HL-60 (cell line): ENCODE data around the gene GP1BB.
"Not testable (repeated sequence)": the region's sequence is repeated elsewhere in the genome, so short reads cannot be mapped to it uniquely, and the experiment has no call there.

Experiments used
- DNase-seq, 2 experiments: peaks; one replicate each; pipeline ENCODE4 v3.0.0-alpha.2; 2010 to 2020; ENCODE audit warnings: low read depth in 1 of 2, low spot score in 1 of 2
- H3K27ac ChIP-seq: fragments of 250-450 bp; sonication (Bioruptor Pico); replicated peaks from 2 replicates; pipeline ENCODE4 v1.5.1; 2020; ENCODE audit warnings: mild to moderate bottlenecking, moderate library complexity
- H3K27me3 ChIP-seq: fragments of 250-450 bp; sonication (Bioruptor Pico); 2 replicates; pipeline ENCODE4 v1.5.1; 2021; ENCODE audit warnings: mild to moderate bottlenecking, moderate library complexity; ENCODE audit not compliant: insufficient read depth, poor library complexity, severe bottlenecking
- H3K4me3 ChIP-seq: replicated peaks from 2 replicates; pipeline ENCODE4 v1.5.1; 2011; ENCODE audit warnings: mild to moderate bottlenecking, control low read depth, low read length; ENCODE audit not compliant: insufficient read depth
- CTCF ChIP-seq: IDR thresholded peaks from one replicate; pipeline ENCODE4 v1.5.1; 2011; ENCODE audit warnings: low read length, control low read depth, inconsistent platforms; ENCODE audit not compliant: insufficient read depth
- GABPA ChIP-seq: IDR thresholded peaks from 2 replicates; pipeline ENCODE4 v1.6.1; 2012; ENCODE audit warnings: low read depth
- POLR2AphosphoS5 ChIP-seq: IDR thresholded peaks from 2 replicates; pipeline ENCODE4 v1.6.1; 2012; ENCODE audit warnings: low read depth
- SPI1 ChIP-seq: IDR thresholded peaks from 2 replicates; pipeline ENCODE4 v1.6.1; 2012; ENCODE audit warnings: low read depth, mild to moderate bottlenecking, borderline replicate concordance
- TF ChIP-seq, protein P1 (sequence below): IDR thresholded peaks from 2 replicates; pipeline ENCODE4 v1.6.1; 2012; ENCODE audit warnings: low read depth; ENCODE audit not compliant: insufficient replicate concordance

GP1BB gene

GRCh38 chr22:19674929-19675253, 48.4 kb upstream of the GP1BB start:
- TF ChIP-seq, protein P1, sequence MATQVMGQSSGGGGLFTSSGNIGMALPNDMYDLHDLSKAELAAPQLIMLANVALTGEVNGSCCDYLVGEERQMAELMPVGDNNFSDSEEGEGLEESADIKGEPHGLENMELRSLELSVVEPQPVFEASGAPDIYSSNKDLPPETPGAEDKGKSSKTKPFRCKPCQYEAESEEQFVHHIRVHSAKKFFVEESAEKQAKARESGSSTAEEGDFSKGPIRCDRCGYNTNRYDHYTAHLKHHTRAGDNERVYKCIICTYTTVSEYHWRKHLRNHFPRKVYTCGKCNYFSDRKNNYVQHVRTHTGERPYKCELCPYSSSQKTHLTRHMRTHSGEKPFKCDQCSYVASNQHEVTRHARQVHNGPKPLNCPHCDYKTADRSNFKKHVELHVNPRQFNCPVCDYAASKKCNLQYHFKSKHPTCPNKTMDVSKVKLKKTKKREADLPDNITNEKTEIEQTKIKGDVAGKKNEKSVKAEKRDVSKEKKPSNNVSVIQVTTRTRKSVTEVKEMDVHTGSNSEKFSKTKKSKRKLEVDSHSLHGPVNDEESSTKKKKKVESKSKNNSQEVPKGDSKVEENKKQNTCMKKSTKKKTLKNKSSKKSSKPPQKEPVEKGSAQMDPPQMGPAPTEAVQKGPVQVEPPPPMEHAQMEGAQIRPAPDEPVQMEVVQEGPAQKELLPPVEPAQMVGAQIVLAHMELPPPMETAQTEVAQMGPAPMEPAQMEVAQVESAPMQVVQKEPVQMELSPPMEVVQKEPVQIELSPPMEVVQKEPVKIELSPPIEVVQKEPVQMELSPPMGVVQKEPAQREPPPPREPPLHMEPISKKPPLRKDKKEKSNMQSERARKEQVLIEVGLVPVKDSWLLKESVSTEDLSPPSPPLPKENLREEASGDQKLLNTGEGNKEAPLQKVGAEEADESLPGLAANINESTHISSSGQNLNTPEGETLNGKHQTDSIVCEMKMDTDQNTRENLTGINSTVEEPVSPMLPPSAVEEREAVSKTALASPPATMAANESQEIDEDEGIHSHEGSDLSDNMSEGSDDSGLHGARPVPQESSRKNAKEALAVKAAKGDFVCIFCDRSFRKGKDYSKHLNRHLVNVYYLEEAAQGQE: no peak
- TF ChIP-seq GABPA (no peak), POLR2AphosphoS5 (no peak), SPI1 (no peak), CTCF (no peak)

DNA sequence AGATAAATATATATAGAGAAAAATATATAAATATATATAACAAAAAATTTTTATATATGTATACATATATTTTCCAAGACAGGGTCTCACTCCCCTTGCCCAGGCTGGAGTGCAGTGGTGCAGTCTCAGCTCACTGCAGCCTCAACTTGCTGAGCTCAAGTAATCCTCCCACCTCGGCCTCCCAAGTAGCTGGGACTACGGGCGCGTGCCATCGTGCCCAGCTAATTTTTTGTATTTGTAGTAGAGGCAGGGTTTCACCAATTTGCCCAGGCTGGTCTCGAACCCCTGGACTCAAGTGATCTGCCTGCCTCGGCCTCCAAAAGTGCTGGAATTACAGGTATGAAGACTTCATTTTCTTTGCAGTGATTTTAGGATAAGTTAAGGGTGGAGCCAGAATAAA, 47.9 kb upstream of the GP1BB start:
- no peaks in the 10 kb centered on the region for H3K27me3 ChIP-seq
- H3K4me3 ChIP-seq: no peak overlapping the region
- TF ChIP-seq, protein P1: no peak
- no peak for TF ChIP-seq POLR2AphosphoS5

More at GRCh38 chr22:19674929-19675253, 48.4 kb upstream of the GP1BB start:
- Histone ChIP-seq H3K27me3 (no peaks in the 10 kb centered on the region), H3K4me3 (no peak overlapping the region), H3K27ac (no peak overlapping the region)
- DNase-seq: no peak

DNA sequence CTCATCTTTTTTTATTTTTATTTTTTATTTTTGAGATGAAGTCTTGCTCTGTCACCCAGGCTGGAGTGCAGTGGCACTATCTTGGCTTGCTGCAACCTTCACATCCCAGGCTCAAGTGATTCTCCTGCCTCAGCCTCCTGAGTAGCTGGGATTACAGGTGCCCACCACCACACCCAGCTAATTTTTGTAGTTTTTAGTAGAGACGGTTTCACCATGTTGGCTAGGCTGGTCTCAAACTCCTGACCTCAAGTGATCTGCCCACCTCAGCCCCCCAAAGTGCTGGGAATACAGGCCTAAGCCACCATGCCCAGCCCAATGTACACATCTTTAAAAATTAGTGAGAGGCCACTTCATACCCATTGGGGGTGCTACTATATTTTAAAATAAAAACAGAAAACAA, 46.9 kb upstream of the GP1BB start:
- not testable (repeated sequence) for H3K27ac ChIP-seq, DNase-seq, H3K27me3 ChIP-seq, H3K4me3 ChIP-seq

More for the DNA sequence above, 47.9 kb upstream of the GP1BB start:
- DNase-seq: no peak
- no peak overlapping the region for H3K27ac ChIP-seq

DNA sequence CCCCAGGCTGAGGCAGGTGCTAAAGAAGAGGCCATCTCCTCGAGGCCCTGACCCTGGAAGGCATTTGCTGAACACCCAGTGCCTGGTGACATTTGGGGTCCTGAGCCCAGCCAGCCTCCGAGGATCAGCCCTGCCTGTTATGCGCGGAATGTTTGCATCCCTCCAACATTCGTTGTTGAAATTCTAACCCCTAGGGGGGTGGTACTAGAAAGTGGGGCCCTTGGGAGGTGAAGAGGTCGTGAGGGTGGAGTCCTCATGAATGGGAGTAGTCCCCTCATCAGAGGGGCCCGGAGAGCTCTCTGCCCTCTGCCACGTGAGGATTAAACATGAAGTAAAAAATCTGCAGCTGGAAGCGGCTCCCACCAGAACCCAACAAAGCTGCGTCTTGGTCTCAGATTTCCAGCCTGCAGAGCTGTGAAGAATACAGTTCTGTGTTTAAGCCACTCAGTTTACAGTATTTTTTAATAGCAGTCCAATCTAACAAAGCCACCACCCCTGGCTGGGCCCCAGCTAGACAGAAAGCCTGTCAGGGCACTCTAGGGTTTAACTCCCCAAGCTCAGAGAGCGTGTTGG, 44.3 kb upstream of the GP1BB start:
- Histone ChIP-seq H3K27me3 (no peaks in the 10 kb centered on the region), H3K27ac (no peak overlapping the region), H3K4me3 (no peak overlapping the region)
- no peak for TF ChIP-seq SPI1
- TF ChIP-seq POLR2AphosphoS5: no peak
- TF ChIP-seq, protein P1: no peak
- TF ChIP-seq GABPA: no peak
- TF ChIP-seq CTCF: no peak
- no peak for DNase-seq
